ENCODE data around the gene HECW1.

DNA sequence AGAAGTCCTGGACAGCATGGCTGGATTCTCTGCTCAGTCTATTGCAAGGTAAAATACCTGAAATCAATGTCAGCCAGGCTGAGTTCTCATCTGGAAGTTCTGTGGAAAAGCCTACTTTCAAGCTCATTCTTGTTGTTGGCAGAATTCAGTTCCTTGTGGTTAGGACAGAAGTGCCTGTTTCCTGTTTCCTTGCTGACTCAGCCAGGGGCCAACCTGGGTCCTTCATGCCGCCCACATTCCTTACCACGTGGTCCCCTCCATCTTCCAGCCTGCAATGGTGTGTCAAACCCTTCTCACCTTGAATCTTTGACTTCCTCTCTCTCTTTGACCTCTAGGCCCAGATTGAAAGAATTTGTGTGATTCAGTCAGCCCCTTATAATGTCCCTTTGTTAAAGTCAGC is 273.4 kb downstream of the HECW1 start:
- no peak for TF ChIP-seq CTCF (optimal IDR thresholded peaks at IDR 0.05 in 1 of 3, IDR thresholded peaks at IDR 0.05 in 1 of 3, conservative IDR thresholded peaks at IDR 0.05 in 1 of 3; ENCODE audit: extremely low read depth in 1 of 3, insufficient read depth in 2 of 3, low read length in 3 of 3)
- no peak for TF ChIP-seq EZH2 (IDR thresholded peaks at IDR 0.05; ENCODE audit: low read length)

All from keratinocyte (primary cell).